GM19463 (cell line): ENCODE results near the gene COL4A2.
"Not testable (repeated sequence)": the region's sequence is repeated elsewhere in the genome, so short reads cannot be mapped to it uniquely, and the experiment has no call there.

Source experiments
- ATAC-seq: cut with Tn5 transposase; IDR thresholded peaks from one replicate; pipeline ENCODE4 v1.9.1; 2021; ENCODE audit warnings: mild to moderate bottlenecking, moderate library complexity; ENCODE audit not compliant: unreplicated experiment

The COL4A2 gene

DNA sequence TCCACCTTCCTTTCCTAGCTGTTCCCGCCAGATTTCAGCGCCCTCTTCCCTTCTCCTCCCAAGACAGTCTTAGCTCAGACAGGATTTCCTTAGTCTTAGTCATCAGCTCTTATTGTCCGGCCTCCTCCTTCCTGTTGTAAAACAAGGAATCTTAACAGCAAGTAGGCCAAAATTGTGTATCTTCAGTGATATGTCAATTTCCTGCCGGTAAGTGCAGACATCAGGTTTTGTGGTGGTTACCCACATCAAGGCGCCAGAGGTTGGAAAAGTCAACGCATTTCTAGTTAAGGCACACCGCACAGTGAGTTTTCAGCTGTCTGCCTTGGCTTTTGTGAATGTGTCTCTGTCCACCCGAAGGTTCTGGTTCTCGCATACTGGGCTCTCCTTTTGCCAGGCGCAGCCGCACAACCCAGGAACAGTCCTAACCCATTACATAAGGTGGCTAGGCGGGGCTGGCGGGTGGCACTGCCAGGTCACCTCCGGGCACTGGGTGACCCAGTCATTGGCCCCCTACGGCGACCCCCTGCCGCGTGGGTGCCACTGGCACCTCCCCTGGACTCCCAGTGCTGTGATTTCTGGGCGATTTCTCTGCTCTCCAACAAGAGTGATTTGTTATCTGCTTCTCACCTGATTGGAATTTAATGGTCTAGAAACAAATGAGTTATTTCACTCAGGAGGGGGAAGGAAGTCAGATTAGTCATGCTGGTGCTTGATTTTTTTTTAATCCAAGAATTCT, 12.9 kb downstream of the COL4A2 start:
- ATAC-seq: no peak

DNA sequence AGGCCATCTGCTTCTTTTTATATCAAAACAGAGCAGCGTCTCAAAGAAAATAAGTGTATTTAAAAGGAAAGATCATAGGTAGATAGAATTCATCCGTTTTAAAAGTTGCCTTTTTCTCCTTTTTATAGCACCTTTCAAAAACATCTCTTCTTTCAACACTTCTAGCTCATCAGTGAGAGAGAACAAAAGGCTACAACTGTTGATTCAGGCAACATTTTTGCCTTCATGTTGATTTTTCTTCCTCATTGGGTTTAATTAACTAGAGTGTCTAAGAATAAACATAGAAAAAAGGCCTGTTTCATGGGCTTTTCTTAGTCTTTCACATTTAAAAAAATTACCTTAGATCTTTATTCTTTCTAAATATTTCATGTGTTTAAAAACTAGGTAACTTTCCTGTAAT, 13.6 kb downstream of the COL4A2 start:
- no peak for ATAC-seq

DNA sequence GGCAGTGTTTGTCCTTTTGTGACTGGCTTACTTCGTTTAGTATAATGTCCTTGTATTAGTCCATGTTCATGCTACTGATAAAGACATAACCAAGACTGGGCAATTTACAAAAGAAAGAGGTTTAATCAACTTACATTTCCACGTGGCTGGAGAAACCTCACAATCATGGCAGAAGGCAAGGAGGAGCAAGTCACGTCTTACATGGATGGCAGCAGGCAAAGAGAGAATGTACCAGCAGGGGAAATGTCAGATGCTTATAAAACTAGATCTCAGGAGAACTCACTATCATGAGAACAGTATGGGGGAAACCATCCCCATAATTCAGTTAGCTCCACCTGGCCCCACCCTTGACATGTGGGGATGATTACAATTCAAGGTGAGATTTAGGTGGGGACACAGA, 14.5 kb downstream of the COL4A2 start:
- not testable (repeated sequence) for ATAC-seq

DNA sequence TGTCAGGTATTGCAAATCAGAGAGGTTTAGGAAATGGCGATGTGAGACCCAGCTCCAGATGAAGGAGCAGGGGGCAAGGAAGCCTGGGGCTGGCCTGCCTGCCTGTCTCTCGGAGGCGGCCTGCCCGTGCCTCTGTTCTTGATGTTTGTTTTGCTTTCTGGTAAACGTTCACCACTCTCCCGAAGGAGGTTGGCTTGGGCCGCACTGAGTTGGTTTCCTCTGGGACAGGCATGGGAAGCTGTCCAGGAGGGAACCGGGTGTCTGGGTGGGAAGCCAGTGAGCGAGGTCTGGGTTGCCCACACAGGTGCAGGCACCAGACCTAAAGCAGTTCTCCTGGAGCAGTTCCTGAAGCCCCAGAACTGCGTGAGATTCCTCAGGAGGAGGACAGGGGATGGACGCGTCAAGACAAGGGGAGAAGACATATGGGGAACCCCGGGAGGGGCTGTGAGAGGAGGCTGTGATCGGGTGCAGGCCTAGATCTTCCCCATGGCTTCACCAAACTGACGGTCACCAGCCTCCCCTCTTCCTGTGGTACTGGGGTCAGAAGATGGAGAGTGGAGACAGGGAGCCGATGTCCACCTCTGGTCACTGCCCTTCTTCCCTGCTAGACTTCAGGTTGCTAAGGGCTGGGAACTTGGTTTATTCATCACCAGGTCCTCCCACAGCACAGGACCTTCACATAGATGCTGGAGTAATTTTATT, 15.2 kb downstream of the COL4A2 start:
- ATAC-seq: no peak

DNA sequence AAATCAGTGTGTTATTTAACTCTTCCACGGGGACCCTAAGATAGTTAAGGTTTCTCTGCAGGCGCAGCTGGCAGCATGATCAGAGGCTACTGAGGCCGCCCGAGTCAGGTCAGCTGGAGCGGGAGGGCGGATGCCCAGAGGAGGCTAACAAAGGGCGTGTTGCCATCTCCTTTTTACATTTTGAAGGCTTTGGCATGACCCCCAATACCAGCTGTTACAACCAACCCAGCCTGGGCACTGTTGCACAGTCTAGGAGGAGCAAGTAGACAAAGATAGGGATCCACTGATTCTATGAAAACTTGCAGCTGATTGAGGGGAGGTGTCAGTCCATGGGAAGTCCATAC, 15.7 kb downstream of the COL4A2 start:
- no peak for ATAC-seq

DNA sequence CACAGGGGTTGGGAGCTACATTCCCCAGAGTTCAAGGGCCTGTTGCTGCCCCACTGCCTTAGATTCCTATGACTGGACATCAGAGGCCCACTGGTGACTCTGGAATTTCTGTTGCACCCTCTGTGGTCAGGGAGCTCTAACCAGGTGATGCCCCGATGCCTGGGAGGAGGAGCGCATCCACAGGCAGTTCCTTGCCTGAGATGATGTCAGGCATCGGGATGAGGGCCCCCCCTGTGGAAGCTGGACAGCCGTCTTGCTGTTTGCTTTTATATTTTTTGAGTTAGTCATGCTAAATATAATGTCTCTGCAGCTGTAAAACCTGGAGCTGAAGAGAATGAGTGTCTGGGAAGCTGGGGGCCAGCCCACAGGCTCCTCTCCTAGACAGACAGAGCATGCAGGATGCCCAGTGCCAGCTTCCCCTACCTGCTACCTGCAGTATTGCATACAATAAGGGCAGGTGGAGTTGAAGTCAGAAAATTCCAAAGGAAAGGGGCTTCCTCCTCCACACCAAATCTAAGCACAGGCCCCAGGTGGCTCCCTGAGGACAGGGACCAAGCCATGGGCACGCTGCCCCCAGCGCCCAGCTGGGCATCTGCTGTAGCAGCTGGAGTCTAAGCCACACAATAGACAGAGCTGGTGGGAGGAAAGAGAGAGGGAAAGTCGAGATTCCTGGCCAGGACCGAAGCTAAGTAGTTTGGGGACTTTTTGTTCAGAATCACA, 16.2 kb downstream of the COL4A2 start:
- no peak for ATAC-seq

DNA sequence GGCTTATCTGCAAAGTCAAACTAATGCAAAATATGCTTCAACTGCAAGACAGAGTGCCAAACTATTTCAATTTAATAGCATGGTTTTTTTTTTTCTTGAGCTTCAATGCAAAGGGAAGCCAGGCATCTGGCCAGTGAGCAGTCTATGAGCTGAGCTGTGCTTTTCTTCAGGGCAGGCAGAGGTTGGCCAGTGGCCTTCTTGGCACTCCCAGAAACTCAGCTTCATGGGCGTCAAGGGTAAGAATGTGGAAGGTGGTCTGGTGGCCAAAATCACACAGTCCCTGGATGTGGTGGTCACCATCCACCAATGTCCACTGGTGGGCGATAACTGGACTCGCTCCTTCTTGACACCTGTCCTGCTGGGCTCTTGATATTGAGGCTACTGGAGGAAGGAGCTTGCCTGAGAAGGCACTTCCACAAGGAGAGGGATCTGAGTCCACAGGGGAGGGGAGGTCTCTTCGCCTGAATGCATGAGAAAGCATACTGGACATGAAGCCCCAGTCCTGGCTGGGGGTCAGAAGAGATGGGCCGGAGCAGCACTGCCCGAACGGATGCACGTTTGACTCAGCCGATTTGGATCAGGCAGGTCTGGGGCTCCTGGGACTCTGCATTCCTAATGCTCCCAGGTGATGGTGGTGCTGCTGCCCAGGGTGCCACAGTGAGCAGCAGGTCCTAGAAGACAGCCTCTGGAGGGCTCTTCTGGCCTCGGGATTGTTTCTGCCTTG, 17.1 kb downstream of the COL4A2 start:
- no peak for ATAC-seq

DNA sequence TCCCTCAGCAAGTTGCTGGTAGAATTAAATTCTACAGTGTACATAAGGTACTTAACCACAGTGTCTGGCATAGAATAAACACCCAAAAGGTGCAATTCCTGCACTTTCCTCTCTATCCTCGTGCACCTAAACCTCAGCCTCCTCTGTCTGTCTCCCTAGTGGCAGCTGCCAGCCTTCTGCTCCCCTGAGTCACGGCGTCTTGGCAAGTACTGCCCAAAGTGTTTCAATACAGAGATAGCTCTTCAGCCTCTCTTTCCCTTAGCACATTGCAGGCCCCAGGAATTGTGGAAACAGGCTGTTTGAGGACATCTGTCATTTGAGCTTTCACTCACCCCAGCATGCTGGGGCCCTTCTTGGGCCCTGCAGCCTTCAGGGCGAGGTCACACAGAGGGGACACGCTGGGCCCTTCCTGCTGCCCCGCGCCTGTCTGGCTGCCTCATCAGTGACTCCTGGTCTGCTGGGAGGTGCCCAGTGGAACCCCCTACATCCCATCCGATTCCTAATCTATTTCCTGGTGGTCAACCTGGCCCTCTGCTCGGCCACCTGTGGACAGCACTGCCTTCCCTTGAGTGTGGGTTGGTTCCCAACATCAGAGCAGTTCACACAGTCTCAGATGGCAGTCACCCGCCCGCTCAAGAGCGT, 19.3 kb downstream of the COL4A2 start:
- ATAC-seq: no peak

DNA sequence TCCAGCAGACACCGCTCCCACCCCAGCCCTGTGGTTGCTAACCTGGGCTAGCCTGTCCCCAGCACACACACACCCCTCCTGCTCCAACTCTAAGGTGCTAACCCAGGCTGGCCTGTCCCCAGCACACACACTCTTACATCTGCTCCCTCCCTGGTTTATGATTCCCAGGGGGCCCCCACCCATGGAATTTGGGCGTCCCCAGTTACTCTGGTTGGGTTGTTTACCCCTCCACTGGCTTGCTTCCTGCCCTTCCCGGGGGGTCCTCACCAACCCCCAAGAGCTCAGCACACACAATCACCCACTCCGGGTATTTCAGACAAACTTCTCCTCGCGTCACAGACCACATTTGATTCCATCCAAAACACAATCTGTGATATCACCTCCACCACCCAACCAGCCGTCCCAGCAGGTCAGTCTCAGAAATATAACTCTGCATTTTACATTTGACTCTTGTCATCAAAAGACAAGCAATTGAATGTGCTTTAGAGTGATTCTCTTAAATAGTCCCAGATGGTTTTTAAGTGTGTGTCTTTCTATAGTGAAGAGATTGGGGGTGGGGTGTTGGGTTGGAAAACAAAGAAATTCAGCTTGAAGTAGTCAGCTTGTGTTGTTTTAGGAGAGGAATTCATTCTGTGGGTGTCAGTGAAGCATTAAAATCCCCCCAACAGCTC, 20.1 kb downstream of the COL4A2 start:
- ATAC-seq: no peak

DNA sequence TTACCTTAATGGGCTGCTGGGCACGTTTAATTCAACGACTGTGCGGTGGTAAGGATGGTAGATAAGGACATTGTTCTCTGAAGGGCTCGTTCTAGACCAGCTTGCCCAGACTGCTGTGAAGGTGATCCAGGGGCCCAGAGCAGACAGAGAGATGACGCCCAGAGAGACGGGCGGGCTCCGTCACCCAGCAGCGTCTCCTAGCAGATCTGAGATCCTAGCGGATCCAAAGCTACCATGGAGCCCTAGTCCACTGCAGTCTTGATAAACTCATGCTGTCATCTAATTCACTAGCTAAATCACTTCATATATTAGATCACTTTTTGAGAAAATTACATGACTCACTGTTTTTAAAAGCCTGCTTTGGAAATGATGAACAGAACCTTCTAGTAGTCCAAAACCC, 21.5 kb downstream of the COL4A2 start:
- ATAC-seq: no peak

DNA sequence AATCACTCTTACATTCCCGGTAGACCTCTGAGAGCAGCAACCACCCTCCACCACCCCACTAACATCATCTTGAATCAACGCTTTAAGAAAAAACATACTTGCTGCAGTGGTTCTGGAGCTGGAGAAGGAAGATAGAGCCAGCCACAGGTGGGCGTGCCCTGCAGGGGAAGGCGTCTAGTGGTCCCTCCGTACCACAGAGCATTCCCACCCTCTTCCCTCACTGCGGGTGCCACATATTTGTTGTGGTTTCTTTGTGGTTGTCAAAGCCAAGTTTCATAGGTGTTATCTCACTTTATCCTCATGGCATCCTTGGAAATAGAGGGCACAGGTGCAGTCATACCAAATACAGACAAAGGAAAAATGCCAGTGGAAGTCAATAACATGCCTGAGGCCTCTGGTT, 22.2 kb downstream of the COL4A2 start:
- ATAC-seq: no peak

DNA sequence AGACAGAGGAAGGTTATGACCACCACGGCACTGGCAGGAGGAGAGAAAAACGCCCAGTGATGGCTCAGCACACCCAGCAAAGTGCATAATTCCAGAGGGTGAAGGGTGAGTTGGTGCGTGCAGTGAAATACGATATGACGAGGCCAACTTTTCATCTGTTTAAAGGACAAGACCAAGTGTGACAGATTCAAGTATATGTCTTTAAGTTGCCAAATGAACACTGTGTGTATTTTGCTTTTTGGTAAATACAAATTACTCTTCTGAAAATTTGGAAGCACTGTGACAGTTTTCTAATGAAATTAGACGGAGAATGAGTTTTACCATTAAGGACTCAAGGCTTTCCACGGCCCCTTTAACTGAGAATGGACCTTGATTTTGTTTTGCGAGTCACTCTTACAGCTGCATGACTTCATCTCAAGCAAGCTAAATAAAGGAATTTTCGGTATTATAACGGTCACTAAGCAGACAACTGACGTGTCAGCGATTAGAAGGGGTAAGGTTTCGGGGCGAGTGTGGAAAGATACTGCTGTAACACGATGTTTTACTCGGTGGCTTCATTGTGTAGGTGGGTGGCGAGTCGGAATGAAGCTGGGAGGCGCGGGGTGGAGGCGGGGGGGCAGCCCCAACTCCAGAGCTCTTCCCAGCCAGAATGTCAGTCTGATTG, 22.8 kb downstream of the COL4A2 start:
- ATAC-seq: no peak

DNA sequence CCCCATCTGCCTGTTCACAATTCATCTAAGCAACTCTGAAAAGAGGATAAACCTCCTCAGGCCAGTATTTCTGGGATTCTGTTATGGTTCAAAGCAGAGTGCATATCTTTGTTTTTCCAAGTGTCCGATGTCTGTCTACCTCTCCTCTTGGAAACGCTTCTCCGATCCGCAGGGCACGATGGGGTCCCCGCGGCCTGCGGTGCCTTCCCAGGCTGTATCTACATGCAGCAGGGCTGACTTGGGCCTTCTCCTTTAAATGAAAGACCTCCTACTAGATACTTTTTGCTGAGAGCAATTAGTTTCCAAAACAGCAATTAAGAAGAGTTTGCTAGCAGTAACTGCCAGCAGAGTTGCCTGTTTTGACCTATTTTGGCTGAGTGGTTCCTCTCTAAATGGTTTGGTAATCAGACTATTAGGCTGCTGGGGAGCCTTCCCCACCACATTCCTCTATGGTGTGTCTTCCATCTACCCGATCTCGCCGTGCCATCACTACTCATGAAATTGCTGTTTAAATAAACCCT, 23.5 kb downstream of the COL4A2 start:
- no peak for ATAC-seq

DNA sequence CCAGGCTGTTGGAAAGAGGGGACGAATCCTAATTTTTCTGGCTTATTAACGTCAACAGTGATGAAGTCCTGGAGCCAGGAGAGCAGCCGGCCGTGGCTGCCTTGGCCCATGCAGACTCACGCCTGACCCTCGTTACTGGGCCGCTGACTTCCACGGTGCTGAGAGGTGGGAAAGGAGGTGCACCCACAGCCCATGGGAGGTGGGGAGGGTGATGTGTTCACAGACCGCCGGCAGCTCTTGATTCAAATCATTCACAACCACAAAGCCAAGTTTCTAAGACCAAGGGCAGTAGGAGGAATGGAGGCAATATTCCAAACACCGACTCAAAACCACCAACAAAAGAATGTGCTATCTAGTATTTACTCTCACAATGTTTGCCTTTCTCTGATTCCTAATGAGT, 24.3 kb downstream of the COL4A2 start:
- ATAC-seq: no peak

DNA sequence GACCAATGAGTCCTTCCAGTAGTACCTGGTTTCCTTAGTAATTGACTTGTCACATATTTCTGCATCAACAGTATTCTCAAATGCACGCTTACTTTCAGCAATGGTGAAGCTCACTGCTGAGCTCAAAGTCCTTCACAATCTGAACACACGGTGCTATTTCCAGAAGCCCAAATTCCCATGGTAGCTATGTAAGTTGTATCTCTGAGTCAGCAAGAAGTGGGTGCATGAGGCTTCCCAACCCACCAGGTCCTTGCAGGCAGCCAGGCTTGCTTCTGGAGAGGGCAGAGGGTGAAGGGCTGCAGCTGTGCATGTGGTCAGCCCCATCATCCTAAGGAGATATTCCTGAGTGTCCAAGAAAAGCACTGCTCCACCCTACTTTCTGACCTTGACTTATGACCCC, 25.7 kb downstream of the COL4A2 start:
- ATAC-seq: no peak

DNA sequence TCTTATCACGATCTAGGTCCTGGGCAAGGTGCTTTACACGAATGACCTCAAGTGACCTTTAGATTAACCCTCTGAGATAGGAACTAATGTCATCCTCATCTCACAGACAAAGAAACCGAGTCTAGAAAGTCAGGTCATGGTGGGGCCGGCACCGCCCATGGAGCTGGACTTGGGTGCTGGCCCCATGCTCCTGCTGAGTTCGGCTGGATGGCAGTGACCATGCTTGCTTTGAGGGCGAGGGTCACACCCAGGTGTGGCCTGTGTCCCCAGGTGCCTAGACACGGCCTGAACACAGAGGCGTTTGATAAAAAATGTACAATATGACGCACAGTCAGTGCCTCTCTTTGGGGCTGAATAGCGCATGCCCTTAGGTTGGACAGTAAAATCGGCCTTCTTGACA, 26.8 kb downstream of the COL4A2 start:
- no peak for ATAC-seq

DNA sequence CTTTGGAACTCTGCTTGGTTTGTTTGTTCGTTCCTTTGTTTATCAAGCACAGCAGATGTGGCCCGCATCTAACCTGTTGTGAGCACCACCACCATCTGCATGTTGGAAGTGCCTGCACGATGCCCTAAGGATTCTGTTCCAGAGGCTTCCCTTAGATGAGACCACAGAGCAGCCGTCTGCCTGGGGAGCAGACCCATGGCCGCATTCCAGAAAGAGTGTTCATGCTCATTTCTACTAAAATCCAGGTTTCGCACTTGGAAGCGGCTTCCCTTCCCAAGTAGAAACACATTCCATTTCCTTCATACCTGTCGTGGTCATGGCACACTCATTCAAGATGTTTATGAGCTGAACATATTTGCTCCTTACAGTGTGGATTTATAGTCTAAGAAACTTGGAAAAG, 27.2 kb downstream of the COL4A2 start:
- ATAC-seq: no peak

DNA sequence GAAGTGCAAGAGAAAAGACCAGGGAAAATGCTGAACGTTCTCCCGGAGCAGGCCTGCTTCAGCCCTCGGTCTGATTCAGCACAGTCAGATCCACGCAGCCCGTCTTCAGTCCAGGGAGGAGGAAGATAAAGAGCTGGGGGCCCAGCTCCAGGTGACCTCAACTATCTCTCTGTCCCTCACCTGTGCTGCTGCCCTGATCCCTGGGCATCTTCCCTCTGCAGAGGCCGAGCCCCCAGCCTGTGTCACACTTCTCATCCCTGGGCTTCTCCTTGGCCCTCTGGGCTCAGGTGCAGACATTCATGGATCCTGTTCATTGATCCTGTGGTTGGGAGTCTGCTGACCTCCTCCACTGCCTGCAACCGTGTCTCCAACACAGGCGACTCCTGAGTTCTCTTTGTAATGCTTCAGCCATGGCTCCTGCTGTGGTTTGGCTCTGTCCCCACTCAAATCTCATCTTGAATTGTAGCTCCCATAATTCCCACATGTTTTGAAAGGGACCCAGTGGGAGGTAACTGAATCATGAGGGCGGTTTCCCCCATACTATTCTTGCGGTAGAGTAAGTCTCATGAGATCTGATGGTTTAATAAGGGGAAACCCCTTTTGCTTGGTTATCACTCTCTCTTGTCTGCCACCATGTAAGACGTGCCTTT, 27.9 kb downstream of the COL4A2 start:
- no peak for ATAC-seq

DNA sequence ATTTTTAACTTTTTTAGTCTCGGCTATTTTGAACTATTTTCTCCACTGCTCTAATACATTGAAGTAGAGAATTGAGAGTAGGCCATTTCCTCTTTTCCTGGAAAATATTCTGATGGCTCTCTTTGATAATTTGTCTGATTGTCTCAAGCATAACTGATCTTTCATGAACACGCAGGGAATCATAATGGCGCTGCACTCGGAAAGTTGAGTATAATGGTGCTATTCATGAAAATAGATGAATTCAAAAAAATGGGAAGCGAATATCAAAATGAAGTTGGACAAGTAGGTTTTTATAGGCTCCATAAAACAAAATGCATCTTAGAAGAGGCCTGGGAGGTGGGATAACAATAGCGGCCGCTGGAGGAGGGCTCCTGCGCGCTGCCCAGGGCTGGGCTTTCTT, 29.0 kb downstream of the COL4A2 start:
- no peak for ATAC-seq
